Activated CD8-positive, alpha-beta memory T cell treated with anti-CD3 and anti-CD28 coated beads for 48 hours (primary cell): ENCODE measurements around the gene FBN1.

ENCODE experiments used
- DNase-seq, 3 experiments: peaks; one replicate each; pipeline ENCODE4 v3.0.0-alpha.2; 2020; ENCODE audit warnings: low read depth in 2 of 3, low spot score in 2 of 3

Gene FBN1

GRCh38 chr15:48407646-48408045, 237.9 kb downstream of the FBN1 start:
- no peak for DNase-seq

- DNase-seq = no peak
Observed at GRCh38 chr15:48406911-48407310, 238.6 kb downstream of the FBN1 start.

- DNase-seq = no peak
Observed at GRCh38 chr15:48406266-48406891, 239.1 kb downstream of the FBN1 start.

GRCh38 chr15:48402427-48403177, 242.9 kb downstream of the FBN1 start:
- DNase-seq = no peak

- no peak for DNase-seq
Observed at GRCh38 chr15:48400086-48400485, 245.4 kb downstream of the FBN1 start.

GRCh38 chr15:48397841-48398240, 247.7 kb downstream of the FBN1 start:
- DNase-seq = no peak

DNA sequence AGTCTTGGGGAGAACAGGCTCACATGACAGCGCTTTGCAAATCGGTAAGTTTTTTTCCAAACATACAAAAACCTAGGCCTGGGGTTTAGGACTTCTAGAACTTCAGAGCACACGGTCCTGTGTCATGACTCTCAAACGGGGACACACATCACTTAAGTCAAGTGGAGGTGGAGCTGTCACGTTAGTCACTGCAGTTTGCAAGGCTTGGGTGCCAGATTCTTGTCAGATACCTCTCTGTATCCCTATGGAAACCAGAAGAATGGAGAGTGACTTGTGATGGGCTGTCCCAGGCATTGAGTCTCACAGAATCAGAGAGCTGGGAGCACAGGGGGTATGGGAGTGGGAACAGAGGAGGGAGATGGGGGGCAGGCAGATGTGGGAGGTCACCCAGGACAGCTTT, 249.5 kb downstream of the FBN1 start:
- no peak for DNase-seq

DNA sequence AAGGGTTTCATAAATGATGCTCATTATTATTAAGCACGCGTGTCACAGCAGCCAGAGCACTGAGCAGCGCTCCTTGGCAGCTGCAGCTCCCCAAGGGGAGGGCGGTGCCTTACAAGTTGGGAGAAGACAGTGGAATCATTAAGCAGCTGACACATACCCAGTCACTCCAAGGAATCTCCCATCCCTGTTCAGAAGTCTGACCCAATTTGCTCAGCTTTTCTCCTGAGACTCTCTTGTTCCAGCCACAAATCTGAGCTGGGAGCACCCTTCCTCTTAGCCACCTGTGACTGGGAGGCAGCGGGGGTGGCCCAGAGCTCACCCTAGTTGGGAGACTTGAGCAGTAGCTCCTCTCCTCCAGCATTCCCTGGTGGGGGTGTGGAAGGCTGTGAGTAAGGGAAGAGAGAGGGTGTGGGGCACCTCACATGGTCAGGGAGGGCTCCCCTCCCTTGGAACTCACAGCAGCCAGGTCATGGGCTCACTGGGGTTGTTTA, 249.9 kb downstream of the FBN1 start:
- DNase-seq = no peak

GRCh38 chr15:48394970-48395369, 250.5 kb downstream of the FBN1 start:
- DNase-seq = no peak

GRCh38 chr15:48393645-48394506, 251.6 kb downstream of the FBN1 start:
- no peak for DNase-seq

GRCh38 chr15:48392356-48392755, 253.2 kb downstream of the FBN1 start:
- no peak for DNase-seq

DNA sequence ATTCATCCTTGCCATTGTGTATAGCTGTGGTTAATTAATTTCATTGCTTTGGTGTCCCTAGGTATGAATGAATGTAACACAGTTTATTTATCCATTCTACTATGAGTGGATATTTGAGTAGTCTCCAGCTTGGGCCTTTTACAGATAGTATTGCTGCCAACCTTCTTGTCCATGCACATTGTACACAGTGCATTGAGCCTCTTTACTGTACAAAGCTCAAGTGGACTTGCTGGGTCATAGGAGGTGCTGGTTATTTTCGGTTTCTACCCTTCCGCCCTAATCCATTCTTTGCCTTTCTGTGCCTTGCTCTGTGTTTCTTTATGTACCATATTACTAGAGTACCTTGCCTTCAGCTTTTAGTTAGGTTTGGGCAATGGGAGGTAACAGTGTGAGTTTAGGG, 253.6 kb downstream of the FBN1 start:
- DNase-seq = no peak

DNA sequence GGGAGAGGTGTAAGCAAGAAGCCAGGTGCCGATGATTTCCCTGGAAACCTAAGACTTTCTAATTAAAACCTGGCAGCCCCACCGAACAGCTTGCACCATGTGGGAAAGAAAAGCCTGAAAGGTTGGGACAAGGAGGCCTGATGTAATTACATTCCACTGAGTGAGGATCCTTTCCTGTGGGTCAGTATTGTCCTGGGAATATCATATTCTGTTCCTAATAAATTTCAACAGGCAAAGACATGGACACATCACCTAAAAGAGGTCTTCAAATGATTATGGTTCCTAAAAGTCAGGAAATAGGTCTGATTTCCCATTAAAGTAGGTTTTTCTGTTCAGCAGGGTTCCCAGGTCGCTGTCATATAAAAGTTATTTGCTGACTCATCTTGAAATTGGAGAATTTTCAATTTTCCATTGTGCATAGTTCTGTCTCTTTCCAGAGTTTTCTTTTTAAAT, 255.8 kb downstream of the FBN1 start:
- no peak for DNase-seq

GRCh38 chr15:48388910-48389309, 256.6 kb downstream of the FBN1 start:
- DNase-seq = no peak

- DNase-seq = no peak
Observed at GRCh38 chr15:48388016-48388851, 257.3 kb downstream of the FBN1 start.

- DNase-seq = no peak
Observed at GRCh38 chr15:48385031-48385830, 260.3 kb downstream of the FBN1 start.

DNA sequence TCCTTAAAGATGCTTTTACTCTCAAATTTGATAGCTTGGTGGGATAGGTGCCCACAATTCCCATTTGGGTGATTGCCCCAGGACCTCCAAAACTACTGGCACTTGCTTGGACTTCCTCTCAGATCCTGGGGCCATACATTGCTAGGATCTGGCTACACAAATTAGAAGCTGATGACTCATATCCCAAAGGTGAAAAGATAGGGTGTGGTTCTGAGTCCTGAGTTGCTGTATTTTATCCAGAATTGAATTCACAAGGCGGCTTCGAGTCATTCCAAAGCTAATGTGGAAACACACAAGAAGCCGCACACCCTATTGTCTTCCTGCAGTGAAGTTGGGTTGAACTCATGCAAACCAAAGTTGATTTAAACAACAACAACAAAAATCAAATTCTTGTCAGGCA, 260.9 kb downstream of the FBN1 start:
- no peak for DNase-seq

GRCh38 chr15:48383031-48383430, 262.5 kb downstream of the FBN1 start:
- DNase-seq = no peak

GRCh38 chr15:48381861-48382260, 263.6 kb downstream of the FBN1 start:
- no peak for DNase-seq

DNA sequence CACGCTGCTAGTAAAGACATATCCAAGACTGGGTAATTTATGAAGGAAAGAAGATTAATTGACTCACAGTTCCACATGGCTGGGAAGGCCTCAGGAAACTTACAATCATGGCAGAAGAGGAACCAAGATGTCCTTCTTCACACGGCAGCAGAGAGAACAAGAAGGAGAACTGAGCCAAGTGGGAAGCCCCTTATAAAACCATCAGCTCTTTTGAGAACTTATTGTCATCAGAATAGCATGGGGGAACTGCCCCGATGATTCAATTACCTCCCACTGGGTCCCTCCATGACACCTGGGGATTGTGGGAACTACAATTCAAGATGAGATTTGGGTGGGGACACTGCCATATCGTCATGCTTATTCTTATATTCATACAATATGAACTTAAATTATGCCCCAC, 265.3 kb downstream of the FBN1 start:
- no peak for DNase-seq
